Ishikawa (cell line): ENCODE results near the gene CHST14.

Experiments used
- CEBPB ChIP-seq: IDR thresholded peaks from 2 replicates; pipeline ENCODE4 v1.6.1; 2012
- CREB1 ChIP-seq: IDR thresholded peaks from 2 replicates; pipeline ENCODE4 v1.6.1; 2012; ENCODE audit warnings: low read depth
- EGR1 ChIP-seq: IDR thresholded peaks from 2 replicates; pipeline ENCODE4 v1.6.1; 2012
- EP300 ChIP-seq: IDR thresholded peaks from 2 replicates; pipeline ENCODE4 v1.6.1; 2012; ENCODE audit warnings: borderline replicate concordance
- FOXM1 ChIP-seq: IDR thresholded peaks from 2 replicates; pipeline ENCODE4 v1.6.1; 2012; ENCODE audit warnings: low read depth, borderline replicate concordance
- MAX ChIP-seq: IDR thresholded peaks from 2 replicates; pipeline ENCODE4 v1.6.1; 2012
- NFIC ChIP-seq: IDR thresholded peaks from 2 replicates; pipeline ENCODE4 v1.6.1; 2012
- RAD21 ChIP-seq: IDR thresholded peaks from 2 replicates; pipeline ENCODE4 v1.6.1; 2012; ENCODE audit warnings: low read depth
- REST ChIP-seq: IDR thresholded peaks from 2 replicates; pipeline ENCODE4 v1.6.1; 2012; ENCODE audit warnings: low read depth, mild to moderate bottlenecking
- TAF1 ChIP-seq: IDR thresholded peaks from 2 replicates; pipeline ENCODE4 v1.6.1; 2012; ENCODE audit warnings: low read depth, mild to moderate bottlenecking
- TCF12 ChIP-seq: IDR thresholded peaks from 2 replicates; pipeline ENCODE4 v1.6.1; 2012; ENCODE audit warnings: low read depth
- TEAD4 ChIP-seq: IDR thresholded peaks from 2 replicates; pipeline ENCODE4 v1.6.1; 2012
- USF1 ChIP-seq: IDR thresholded peaks from 2 replicates; pipeline ENCODE4 v1.6.1; 2012
- YY1 ChIP-seq: IDR thresholded peaks from 2 replicates; pipeline ENCODE4 v1.6.1; 2012; ENCODE audit warnings: low read depth
- ZBTB7A ChIP-seq: IDR thresholded peaks from 2 replicates; pipeline ENCODE4 v1.6.1; 2012; ENCODE audit warnings: low read depth

CHST14 gene

GRCh38 chr15:40435710-40436089 lies 35.1 kb upstream of the CHST14 start:
- TF ChIP-seq USF1: no peak
- no peak for TF ChIP-seq YY1
- no peak for TF ChIP-seq REST
- no peak for TF ChIP-seq EGR1
- TF ChIP-seq TEAD4: no peak
- TF ChIP-seq CREB1: no peak
- TF ChIP-seq CEBPB: no peak

- TF ChIP-seq REST (no peak), MAX (no peak), TEAD4 (no peak), EGR1 (no peak), USF1 (no peak), ZBTB7A (no peak), FOXM1 (no peak), RAD21 (no peak), TCF12 (no peak), NFIC (no peak), CEBPB (no peak)
These were observed 34.5 kb upstream of the CHST14 start for GRCh38 chr15:40436116-40436891.

GRCh38 chr15:40436892-40437751 lies 33.7 kb upstream of the CHST14 start:
- TF ChIP-seq TEAD4: no peak

- TF ChIP-seq TEAD4 (no peak), RAD21 (no peak), TCF12 (no peak), CREB1 (no peak), NFIC (no peak), TAF1 (no peak), FOXM1 (no peak), YY1 (no peak), CEBPB (no peak), MAX (no peak)
These were observed 32.8 kb upstream of the CHST14 start for GRCh38 chr15:40437752-40438687.

GRCh38 chr15:40438712-40439111 lies 32.1 kb upstream of the CHST14 start:
- TF ChIP-seq EGR1 (no peak), TEAD4 (no peak), TCF12 (no peak), YY1 (no peak), ZBTB7A (no peak), MAX (no peak), USF1 (no peak), FOXM1 (no peak), RAD21 (no peak), TAF1 (no peak), EP300 (no peak)
